Glomerular endothelial cell (primary cell): ENCODE measurements around the gene RELN. TPM values are rescaled to one million over a fixed set of nuclear protein-coding genes. Genes with fewer than 3 reads are reported as not detected.

Experiments
- DNase-seq: peaks from one replicate; pipeline ENCODE4 v3.0.0-alpha.2; 2011; ENCODE audit warnings: low read depth, low spot score; ENCODE audit errors: extremely low read depth
- total RNA-seq: library from RNA; depleted of rRNA; stranded (reverse); fragments of >200 nt; gene quantifications from 2 replicates; pipeline ENCODE4 v1.2.3, GENCODE V29; 2015

RELN gene
- total RNA-seq, 1 donor from 2014 or later = 8.1 TPM

GRCh38 chr7:103439661-103440060, 549.8 kb downstream of the RELN start:
- no peak for DNase-seq

- no peak for DNase-seq
These were observed 551.8 kb downstream of the RELN start for GRCh38 chr7:103437623-103438022.

DNA sequence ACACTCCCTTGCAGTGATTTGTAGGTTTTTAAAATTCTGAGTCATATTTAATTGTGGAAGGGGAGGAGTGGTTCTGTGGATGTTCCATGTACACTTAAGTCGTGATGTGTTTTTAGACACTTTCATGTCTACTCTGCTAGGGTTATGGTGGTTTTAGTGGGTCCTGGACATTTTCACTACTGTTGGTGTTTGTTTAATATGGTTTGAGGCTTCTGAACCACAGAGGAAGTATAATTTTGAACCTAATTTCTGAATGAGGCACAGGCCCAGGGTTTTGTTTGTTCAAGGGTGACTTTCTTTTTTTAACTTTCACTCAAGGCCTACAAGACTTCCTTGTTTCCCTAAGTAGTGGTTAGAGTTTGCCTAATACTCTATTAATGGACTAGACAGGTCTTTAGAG, 556.7 kb downstream of the RELN start:
- DNase-seq = no peak

- DNase-seq = no peak
These were observed 564.3 kb downstream of the RELN start for GRCh38 chr7:103425177-103425576.

DNA sequence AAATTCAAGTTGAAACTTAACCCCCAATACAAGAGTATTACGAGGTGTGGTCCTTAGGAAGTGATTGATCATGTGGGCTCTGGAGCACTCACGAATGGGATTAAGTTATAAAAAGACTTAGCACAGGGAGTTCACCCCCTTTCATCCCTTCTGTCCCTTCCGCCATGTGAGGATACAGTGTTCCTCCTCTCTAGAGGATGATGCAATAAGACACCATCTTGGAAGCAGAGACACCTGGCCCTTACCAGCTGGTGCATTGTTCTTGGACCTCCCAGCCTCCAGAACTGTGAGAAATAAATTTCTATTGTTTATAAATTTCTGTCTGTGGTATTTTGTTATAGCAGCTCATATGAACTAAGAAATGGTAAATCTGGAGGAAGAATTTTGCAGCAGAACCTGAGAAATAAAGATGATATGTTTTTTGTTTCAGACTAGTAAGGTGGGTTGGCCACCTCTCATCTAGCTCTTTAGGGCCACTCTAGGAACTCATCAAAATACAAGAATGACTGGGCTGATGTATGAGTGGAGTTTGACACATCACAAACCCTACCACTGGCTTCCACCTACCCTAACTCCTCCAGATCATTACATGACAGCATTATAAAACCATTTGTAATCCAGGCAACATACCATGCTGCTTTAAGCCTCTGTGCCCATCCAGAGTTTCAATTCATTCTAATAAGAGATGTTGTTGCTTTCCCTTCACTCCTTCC, 565.8 kb downstream of the RELN start:
- no peak for DNase-seq

Other genes with a start within 250 kb of the RELN start
- gene ORC5, start 218.4 kb upstream of the RELN start, total RNA-seq = 20.6 and 32.3 TPM in 2 replicates